OCI-LY1 (cell line): ENCODE measurements around the gene S1PR2.

Experiments
- EZH2 ChIP-seq: fragments of 200-600 bp; sonication (generic), shearing (Covaris generic); IDR thresholded peaks from 2 replicates; pipeline ENCODE4 v1.8.0; 2017; ENCODE audit warnings: borderline replicate concordance, mixed run types, mild to moderate bottlenecking, antibody characterized with exemption, low read length, moderate library complexity, mixed read lengths
- TF ChIP-seq, protein P1 (sequence below): fragments of 200-600 bp; sonication (generic), shearing (Covaris generic); IDR thresholded peaks from 2 replicates; pipeline ENCODE4 v1.5.1; 2017; ENCODE audit warnings: mild to moderate bottlenecking, antibody characterized with exemption, low read length, moderate library complexity, mixed read lengths

DNA sequence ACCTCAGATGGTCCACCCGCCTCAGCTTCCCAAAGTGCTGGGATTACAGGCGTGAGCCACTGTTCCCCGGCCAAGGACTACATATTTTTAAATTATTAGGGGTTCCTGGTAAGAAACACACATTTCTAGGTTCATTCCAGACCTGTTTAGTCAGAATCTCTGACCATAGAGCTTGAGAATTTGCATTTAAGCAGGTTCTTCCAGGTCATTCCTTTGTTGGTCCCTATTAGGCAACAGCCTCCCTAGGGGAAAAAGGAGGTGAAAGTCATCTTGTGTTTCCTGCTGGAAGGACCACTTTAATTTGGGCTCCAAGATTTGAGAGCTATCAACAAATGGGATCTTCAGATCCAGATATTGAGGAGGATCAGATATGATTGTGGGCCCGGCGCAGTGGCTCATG, 16.3 kb downstream of the S1PR2 start:
- TF ChIP-seq, protein P1, sequence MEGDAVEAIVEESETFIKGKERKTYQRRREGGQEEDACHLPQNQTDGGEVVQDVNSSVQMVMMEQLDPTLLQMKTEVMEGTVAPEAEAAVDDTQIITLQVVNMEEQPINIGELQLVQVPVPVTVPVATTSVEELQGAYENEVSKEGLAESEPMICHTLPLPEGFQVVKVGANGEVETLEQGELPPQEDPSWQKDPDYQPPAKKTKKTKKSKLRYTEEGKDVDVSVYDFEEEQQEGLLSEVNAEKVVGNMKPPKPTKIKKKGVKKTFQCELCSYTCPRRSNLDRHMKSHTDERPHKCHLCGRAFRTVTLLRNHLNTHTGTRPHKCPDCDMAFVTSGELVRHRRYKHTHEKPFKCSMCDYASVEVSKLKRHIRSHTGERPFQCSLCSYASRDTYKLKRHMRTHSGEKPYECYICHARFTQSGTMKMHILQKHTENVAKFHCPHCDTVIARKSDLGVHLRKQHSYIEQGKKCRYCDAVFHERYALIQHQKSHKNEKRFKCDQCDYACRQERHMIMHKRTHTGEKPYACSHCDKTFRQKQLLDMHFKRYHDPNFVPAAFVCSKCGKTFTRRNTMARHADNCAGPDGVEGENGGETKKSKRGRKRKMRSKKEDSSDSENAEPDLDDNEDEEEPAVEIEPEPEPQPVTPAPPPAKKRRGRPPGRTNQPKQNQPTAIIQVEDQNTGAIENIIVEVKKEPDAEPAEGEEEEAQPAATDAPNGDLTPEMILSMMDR = no peak
- no peak for TF ChIP-seq EZH2
